Measurements from ENCODE around the gene OR10H1. TPM values are rescaled to one million over a fixed set of nuclear protein-coding genes. Genes with fewer than 3 reads are reported as not detected.

Gene OR10H1
- total and polyA plus RNA-seq, 9 of the 15 experiments (the other 6 are each of a cell fraction or from before 2014, with no cell fraction given): not detected

DNA sequence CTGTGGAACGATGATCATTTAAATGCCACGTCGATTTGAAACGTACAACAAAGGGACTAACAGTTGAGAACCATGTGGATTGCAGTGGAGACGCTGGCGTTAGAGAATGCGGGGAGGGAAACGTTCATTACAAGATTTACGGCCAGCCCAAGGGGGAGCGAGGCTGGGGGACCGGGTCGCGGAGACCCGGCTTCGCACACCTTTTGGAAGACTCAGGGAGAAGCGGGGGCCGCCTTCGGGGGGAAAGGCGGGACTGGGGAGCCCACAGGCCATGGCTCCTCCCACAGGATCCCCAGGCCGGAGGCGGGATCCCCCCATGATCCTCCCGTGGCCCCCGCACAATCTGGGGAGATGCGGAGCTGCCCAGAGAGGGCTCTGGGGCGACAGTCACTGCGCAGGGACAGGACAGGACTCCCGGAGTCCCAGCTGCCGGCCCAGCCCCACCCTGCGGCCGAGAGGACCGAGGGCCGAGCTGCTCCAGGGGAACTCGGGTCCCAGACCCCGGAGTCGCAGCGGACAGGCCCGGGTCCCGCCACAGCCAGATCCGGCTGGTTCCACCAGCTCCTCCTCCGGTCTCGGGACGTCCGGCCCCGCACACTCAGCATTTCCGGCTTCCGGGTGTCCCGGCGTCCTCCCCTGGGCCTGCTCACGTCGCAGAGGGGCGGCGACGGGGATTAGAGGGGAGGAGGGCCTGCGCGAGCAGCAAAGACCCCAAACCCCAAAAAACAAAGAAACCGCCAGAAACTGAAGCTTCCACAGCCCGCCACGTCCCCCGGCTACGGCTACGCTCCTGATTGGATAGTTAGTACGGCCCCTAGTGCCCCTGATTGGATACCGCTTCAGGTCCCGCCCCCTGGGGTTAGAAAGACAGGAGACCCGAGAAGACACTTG, 21.1 kb upstream of the OR10H1 start (continued):
- TF ChIP-seq, protein P1, sequence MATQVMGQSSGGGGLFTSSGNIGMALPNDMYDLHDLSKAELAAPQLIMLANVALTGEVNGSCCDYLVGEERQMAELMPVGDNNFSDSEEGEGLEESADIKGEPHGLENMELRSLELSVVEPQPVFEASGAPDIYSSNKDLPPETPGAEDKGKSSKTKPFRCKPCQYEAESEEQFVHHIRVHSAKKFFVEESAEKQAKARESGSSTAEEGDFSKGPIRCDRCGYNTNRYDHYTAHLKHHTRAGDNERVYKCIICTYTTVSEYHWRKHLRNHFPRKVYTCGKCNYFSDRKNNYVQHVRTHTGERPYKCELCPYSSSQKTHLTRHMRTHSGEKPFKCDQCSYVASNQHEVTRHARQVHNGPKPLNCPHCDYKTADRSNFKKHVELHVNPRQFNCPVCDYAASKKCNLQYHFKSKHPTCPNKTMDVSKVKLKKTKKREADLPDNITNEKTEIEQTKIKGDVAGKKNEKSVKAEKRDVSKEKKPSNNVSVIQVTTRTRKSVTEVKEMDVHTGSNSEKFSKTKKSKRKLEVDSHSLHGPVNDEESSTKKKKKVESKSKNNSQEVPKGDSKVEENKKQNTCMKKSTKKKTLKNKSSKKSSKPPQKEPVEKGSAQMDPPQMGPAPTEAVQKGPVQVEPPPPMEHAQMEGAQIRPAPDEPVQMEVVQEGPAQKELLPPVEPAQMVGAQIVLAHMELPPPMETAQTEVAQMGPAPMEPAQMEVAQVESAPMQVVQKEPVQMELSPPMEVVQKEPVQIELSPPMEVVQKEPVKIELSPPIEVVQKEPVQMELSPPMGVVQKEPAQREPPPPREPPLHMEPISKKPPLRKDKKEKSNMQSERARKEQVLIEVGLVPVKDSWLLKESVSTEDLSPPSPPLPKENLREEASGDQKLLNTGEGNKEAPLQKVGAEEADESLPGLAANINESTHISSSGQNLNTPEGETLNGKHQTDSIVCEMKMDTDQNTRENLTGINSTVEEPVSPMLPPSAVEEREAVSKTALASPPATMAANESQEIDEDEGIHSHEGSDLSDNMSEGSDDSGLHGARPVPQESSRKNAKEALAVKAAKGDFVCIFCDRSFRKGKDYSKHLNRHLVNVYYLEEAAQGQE (IDR thresholded peaks at IDR 0.05; ENCODE audit: borderline replicate concordance): peak; percentile 99
- TF ChIP-seq, protein P1 (CRISPR knock-in tag; IDR thresholded peaks at IDR 0.05; ENCODE audit: low read depth): peak; percentile 81
- peak; percentile 87 for TF ChIP-seq CXXC5 (CRISPR knock-in tag; IDR thresholded peaks at IDR 0.05)
- no peak for TF ChIP-seq ETS2 (tag; IDR thresholded peaks at IDR 0.05; ENCODE audit: borderline replicate concordance, poor library complexity, severe bottlenecking)
- TF ChIP-seq ZNF165 (CRISPR knock-in tag; IDR thresholded peaks at IDR 0.05; ENCODE audit: borderline replicate concordance): no peak
- TF ChIP-seq ZBTB33 (CRISPR knock-in tag; IDR thresholded peaks at IDR 0.05): no peak
- TF ChIP-seq ZKSCAN3 (CRISPR knock-in tag; IDR thresholded peaks at IDR 0.05): no peak
- TF ChIP-seq RFX7 (CRISPR knock-in tag; IDR thresholded peaks at IDR 0.05): 0 out of 2 replicates have a peak, but pooled peaks have one; percentile 66
- TF ChIP-seq MTF1 (CRISPR knock-in tag; IDR thresholded peaks at IDR 0.05; ENCODE audit: borderline replicate concordance): no peak
- no peak for TF ChIP-seq CEBPZ (IDR thresholded peaks at IDR 0.05; ENCODE audit: borderline replicate concordance, low read depth, low read length)
- peak; percentile 28 for TF ChIP-seq U2AF1 (optimal IDR thresholded peaks at IDR 0.05; ENCODE audit: low read depth, low read length)
- TF ChIP-seq ZNF785 (CRISPR knock-in tag; IDR thresholded peaks at IDR 0.05): no peak
- TF ChIP-seq BRCA1 (IDR thresholded peaks at IDR 0.05): no peak
- no peak for TF ChIP-seq BRCA1 (CRISPR knock-in tag; IDR thresholded peaks at IDR 0.05)
